Measurements from ENCODE around the gene DNAAF9.
"Not testable (repeated sequence)": the region's sequence is repeated elsewhere in the genome, so short reads cannot be mapped to it uniquely, and the experiment has no call there.

Gene DNAAF9

DNA sequence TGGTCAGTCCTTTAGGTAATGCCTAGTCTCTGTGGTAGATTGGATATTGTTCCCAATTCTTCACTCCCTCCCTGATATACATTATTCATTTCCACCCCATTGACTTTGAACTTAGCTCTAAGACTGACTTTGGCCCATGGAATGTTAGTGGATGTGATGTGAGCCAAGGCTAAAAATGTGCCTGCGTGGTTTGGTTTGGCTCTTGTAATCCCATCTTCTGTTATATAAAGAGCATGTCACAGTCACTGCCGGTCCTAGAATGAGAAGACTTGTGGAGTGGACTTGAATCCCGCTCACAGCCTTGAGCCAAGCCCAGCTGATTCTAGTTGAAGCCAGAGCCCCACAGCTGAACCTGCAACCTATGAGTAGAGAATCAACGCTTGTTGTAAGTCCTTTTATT is 23.6 kb upstream of the DNAAF9 start:
- TF ChIP-seq CTCF (IDR thresholded peaks at IDR 0.05; ENCODE audit: extremely low read depth, insufficient read depth, missing control alignments): no peak
- in situ Hi-C loops (cut with MboI; ENCODE audit: low pct_unique_long_range_greater_than_20kb, low sequenced_read_pairs, unreplicated experiment): no loop called here
- DNase-seq (ENCODE audit: low spot score): no peak

DNA sequence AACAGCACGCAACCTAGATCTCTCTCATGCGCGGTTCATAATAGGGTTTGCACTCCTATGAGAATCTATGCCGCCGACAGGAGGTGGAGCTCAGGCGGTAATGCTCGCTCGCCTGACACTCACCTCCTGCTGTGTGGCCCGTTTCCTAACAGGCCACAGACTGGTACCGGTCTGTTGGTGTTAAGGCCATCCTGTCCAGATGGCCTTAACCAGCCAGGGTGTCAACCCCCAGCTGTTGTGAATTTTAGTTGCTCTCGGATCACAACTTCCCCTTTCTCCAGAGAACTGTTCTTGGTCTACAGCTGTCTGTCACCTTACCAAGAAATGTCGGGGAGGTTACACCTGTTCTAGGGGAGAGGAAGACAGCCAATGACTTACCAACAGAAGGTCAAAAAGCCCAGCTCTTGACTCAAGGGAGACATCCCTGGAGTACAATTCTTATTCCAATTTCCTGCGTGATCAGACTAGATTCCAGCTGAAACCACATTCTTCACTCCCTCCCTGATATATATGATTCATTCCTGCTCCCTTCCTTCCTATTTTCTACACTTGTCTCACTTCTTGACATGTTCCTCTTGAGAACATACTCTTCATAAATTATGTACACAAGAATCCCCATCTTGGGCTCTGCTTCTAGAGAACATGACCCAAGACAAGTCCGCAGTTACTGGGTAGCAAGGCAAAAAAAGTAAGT is 23.1 kb upstream of the DNAAF9 start:
- in situ Hi-C loops (cut with MboI; ENCODE audit: low pct_unique_long_range_greater_than_20kb, low sequenced_read_pairs, unreplicated experiment): no loop called here
- peak; percentile 56 for DNase-seq (ENCODE audit: low spot score)
- TF ChIP-seq CTCF (IDR thresholded peaks at IDR 0.05; ENCODE audit: extremely low read depth, insufficient read depth, missing control alignments): no peak

DNA sequence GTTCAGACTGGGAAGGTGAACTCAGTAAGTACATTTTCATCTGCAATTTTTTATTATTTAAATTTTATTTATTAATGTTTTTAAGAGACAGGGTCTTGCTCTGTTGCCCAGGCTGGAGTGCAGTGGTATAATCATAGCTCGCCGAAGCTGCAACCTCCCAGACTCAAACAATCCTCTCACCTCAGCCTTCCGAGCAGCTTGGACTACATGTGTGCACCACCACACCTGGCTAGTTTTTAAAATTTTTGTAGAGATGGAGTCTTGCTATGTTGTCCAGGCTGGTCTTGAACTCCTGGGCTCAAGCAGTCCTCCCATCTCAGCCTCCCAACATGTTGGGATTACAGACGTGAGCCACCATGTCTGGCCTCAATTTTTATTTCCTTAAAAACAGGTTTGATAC is 19.3 kb upstream of the DNAAF9 start:
- in situ Hi-C loops (cut with MboI; ENCODE audit: low pct_unique_long_range_greater_than_20kb, low sequenced_read_pairs, unreplicated experiment); DNase-seq (ENCODE audit: low spot score): not testable (repeated sequence)

DNA sequence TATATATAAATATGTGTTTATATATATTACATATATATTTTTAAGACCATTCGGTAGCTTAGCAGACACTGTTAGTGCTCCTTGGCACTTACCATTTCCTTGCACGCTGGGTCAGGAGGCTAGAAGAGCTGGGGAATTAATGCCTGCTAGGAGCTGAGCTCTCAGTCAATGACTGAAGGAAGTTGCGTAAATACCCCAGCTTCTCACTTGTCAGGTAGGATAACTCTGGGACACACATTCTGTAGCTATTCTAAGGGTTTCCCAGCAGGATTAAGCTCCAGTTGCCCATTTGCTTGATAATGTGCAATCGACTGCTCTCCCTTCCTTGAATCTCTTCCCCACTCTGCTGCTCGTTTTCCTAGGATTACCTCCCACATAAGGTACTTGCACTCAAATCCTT is 15.7 kb upstream of the DNAAF9 start:
- no peak for DNase-seq (ENCODE audit: low spot score)
- no peak for TF ChIP-seq CTCF (IDR thresholded peaks at IDR 0.05; ENCODE audit: extremely low read depth, insufficient read depth, missing control alignments)
- in situ Hi-C loops (cut with MboI; ENCODE audit: low pct_unique_long_range_greater_than_20kb, low sequenced_read_pairs, unreplicated experiment): no loop called here

DNA sequence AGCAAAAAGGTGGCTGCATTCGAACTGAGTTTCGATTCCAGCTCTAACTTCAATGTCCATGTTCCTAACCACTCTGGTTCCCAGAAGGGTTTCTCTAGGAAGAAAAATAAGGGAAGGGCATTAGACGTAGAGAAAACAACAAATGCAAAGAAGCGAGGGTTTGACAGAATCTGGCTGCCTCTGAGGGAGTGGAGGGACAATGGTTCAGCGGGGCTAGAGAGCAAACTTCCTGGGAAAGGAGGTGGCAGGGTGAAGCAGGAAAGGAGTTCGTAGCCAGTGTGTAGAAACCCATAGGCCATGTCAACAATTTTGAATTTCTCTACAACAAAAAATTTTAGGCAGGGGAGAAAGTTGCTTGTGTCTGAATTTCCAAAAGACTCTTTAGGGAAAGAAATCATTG is 14.5 kb upstream of the DNAAF9 start:
- no peak for TF ChIP-seq CTCF (IDR thresholded peaks at IDR 0.05; ENCODE audit: extremely low read depth, insufficient read depth, missing control alignments)
- no peak for DNase-seq (ENCODE audit: low spot score)
- in situ Hi-C loops (cut with MboI; ENCODE audit: low pct_unique_long_range_greater_than_20kb, low sequenced_read_pairs, unreplicated experiment): no loop called here

DNA sequence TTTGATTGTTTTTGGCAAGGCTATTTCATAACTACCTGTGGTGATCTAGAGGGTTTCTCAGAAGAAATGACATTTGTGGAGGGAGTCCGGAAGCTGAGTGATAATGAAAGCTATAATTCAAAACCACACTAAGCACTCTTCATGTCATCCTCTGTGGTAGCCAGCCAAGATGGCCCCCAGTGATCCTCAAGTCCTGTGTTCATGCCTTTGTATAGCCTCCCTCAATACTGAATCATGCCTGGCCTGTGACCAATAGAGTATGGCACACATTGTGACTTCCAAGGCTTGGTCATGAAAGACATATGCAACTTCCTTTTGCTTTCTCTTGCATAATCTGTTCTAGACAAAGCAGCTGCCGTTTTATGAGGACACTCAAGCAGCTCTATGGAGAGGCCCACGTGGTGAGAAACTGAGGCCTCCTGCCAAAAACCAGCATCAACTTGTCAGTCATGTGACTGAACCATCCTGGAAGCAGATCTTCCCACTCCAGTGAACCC is 12.8 kb upstream of the DNAAF9 start:
- in situ Hi-C loops (cut with MboI; ENCODE audit: low pct_unique_long_range_greater_than_20kb, low sequenced_read_pairs, unreplicated experiment): no loop called here
- DNase-seq (ENCODE audit: low spot score): peak; percentile 80
- no peak for TF ChIP-seq CTCF (IDR thresholded peaks at IDR 0.05; ENCODE audit: extremely low read depth, insufficient read depth, missing control alignments)

DNA sequence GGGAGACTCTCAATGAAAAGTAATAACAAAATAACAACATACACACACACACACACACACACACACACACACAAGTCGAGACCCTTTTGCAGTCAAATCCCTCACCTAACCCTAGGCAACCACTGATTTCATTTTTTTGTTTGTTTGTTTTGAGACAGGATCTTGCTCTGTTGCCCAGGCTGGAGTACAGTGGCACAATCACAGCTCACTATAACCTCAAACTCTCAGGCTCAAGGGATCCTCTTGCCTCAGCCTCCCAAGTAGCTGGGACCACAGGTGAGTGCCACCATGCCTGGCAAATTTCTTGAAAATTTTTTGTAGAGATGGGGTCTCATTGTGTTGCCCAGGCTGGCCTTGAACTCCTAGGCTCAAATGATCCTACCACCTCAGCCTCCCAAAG is 10.7 kb upstream of the DNAAF9 start:
- in situ Hi-C loops (cut with MboI; ENCODE audit: low pct_unique_long_range_greater_than_20kb, low sequenced_read_pairs, unreplicated experiment); DNase-seq (ENCODE audit: low spot score): not testable (repeated sequence)

- TF ChIP-seq CTCF (IDR thresholded peaks at IDR 0.05; ENCODE audit: extremely low read depth, insufficient read depth, missing control alignments): no peak
- no peak for DNase-seq (ENCODE audit: low spot score)
- in situ Hi-C loops (cut with MboI; ENCODE audit: low pct_unique_long_range_greater_than_20kb, low sequenced_read_pairs, unreplicated experiment): no loop called here
Observed at GRCh38 chr20:3414122-3414521, 6.7 kb upstream of the DNAAF9 start.

All from GM13977 (cell line).